Activated CD4-positive, CD25-positive, alpha-beta regulatory T cell (primary cell): ENCODE data around the gene RBBP5.

Source experiments
- DNase-seq, 4 experiments: peaks; one replicate each; lab custom pipeline; 2025; lab: John Stamatoyannopoulos, UW

Gene RBBP5

GRCh38 chr1:205133287-205133686 is 11.5 kb upstream of the RBBP5 start:
- no peak for DNase-seq

GRCh38 chr1:205129447-205130029 is 7.8 kb upstream of the RBBP5 start:
- DNase-seq, result no peak

- no peak for DNase-seq
These were observed 6.3 kb upstream of the RBBP5 start for GRCh38 chr1:205128050-205128449.

- no peak for DNase-seq
These were observed 5.9 kb upstream of the RBBP5 start for GRCh38 chr1:205127646-205128045.

GRCh38 chr1:205124726-205125125 is 2.9 kb upstream of the RBBP5 start:
- DNase-seq, result no peak

- no peak for DNase-seq
These were observed 708 bp upstream of the RBBP5 start for GRCh38 chr1:205122489-205122882.

GRCh38 chr1:205118752-205119151 is 3.0 kb downstream of the RBBP5 start:
- DNase-seq, result no peak

DNA sequence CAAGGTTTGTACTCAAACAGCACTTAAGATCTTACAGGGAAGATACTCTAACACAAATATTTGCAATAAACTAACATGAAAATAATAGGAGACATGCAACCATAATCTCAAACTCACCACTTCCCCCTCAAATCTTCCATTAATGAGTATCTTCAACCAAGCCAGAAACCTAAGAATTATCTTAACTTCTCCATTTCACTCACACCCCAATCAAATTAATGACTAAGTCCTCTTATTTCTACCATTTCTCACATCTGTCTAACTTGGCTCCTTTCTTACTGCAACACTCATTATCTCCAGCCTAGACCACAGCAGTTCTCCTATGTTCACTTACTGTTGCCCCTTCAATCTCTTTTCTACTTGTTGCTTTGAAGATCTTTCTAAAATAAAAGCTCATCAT is 10.4 kb downstream of the RBBP5 start:
- DNase-seq, result no peak

GRCh38 chr1:205109711-205110110 is 12.1 kb downstream of the RBBP5 start:
- no peak for DNase-seq

DNA sequence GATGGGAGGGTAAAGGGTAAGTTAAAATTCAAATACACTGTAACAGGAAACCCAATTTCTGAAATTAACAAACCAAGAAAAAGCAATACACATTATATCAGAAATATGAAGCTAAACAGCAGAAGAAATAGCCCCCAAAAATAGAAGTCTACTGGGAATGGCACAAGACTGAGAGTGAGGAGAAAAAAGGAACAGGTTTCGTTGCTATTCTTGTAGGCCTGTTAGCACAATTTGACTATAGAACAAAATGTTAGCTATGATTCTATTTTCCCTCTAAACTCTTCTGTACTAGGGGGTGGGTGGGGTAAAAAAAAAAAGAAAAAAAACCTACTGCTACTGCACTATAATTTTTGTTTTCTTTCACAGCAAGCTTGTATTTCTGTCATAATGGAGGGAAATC is 12.5 kb downstream of the RBBP5 start:
- DNase-seq, result no peak

DNA sequence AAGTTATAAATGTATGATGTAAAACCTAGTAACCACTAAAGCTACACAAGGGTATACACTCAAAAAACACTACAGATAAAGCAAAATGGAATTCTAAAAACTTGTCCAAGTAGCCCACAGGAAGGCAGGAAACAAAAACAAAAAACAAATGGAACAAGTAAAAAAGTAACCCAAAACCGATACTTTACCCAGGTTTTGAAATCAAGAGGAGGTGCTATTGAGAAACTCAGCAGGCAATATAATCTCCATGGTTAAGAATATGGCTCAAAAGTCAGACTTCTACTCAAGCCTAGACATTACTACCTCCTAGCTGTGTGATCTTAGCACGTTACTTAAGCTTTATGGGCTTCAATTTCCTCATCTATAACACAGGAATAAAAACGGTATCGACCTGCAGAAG is 13.3 kb downstream of the RBBP5 start:
- DNase-seq, result no peak

DNA sequence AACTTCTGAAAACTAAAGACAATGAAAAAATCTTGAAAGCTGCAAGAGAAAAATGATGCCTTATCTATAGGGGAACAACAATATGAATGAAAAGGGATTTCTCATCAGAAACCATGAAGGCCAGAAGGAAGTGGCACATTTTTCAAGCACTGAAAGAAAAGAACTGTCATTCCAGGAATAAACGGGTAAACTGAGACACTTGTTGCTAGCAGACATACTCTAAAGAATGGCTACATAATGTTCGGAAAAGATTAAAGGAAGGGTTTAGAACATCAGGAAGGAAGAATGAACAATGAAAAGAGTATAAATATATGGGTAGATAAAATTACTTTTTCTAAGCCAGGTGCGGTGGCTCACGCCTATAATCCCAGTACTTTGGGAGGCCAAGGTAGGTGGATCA is 14.5 kb downstream of the RBBP5 start:
- no peak for DNase-seq

DNA sequence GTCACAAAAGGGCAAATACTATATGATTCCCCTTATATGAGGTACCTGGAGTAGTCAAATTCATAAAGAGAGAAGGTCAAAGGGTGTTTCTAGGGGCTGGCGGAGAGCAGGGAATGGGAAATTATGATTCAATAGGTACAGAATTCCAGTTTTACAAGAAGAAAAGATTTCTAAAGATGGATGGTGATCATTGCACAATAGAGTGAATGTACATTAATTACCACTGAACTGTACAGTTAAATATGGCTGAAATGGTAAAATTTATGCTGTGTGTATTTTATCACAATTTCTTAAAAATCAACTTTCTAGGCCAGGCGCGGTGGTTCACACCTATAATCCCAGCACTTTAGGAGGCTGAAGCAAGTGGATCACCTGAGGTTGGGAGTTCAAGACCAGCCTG is 19.4 kb downstream of the RBBP5 start:
- no peak for DNase-seq

DNA sequence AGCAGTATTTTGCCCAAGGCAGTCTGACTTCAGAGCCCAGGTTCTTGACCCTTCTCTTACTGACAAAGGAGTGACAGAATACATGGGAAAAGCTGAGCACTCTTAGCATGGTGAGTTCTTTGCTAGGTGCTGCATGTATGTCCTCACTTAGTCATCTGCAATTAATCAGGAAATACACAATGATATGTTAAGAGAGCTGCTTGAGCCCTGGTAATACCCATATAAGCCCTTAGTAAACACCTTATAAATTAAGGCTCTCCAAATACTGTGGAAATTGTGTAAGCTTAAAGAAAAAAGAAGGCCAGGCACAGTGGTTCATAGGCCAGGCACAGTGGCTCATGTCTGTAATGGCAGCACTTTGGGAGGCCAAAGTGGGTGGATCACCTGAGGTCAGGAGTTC is 23.5 kb downstream of the RBBP5 start:
- DNase-seq, result no peak

DNA sequence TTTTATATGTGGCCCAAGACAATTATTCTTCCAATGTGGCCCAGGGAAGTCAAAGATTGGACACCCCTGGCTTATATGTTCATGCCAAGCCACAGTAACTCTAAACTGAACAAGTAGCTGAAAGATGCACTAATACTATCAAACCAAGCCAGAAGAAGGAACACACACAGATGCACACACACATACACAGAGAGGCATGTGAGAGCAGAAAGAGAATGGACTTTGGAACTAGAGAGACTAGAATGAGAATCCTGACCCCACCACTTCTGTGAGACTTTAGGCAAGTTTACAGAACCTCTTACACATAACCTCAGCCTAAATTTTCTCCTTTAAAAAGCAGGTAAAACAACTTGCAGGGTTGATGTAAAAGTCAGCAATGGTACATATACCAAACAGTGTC is 26.4 kb downstream of the RBBP5 start:
- no peak for DNase-seq

- no peak for DNase-seq
These were observed 30.6 kb downstream of the RBBP5 start for GRCh38 chr1:205091043-205091740.

- no peak for DNase-seq
These were observed 33.4 kb downstream of the RBBP5 start for GRCh38 chr1:205088341-205088740.

DNA sequence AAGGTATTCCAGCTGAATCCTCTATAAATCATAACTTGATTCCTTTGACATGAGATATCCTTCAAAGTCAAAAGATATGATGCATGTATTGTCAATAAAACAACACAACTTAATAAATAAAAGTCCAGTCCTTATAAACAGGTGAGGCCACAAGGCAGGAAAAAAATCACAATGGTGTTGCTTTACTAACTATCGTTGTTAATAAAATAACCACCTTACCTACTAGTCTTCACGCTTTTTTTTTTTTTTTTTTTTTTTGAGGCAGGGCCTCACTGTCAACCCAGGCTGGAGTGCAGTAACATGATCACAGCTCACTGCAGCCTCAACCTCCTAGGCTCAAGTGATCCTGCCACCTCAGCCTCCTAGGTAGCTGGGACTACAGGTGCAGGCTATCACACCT is 37.4 kb downstream of the RBBP5 start, which contains the start of gene TMEM81:
Gene TMEM81, minus strand, starts transcription at position 101 of the 400 bp plus-strand sequence. CDS start 140 bp downstream, outside the sequence.
- no peak for DNase-seq

DNA sequence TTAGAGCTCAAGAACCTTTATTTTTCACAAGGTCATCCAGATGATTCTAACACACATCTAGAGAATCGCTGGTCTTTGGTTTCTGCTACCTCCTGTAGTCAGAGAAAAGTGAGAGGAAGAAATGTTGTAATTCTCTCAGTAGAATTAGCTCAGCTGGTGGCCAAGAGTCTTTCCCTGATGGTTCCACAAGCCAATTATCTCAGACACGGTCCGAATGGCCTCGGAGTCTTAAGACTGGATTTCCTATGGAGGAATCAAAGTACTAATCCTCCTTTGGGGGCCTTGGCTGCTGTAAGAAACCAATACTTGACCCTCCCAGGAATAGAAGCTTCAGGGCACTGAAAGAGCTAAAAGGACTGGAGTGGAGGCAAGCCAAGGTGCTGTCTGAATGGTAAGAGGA is 39.3 kb downstream of the RBBP5 start:
- DNase-seq, result no peak

GRCh38 chr1:205077934-205078311 is 43.9 kb downstream of the RBBP5 start:
- DNase-seq, result no peak

DNA sequence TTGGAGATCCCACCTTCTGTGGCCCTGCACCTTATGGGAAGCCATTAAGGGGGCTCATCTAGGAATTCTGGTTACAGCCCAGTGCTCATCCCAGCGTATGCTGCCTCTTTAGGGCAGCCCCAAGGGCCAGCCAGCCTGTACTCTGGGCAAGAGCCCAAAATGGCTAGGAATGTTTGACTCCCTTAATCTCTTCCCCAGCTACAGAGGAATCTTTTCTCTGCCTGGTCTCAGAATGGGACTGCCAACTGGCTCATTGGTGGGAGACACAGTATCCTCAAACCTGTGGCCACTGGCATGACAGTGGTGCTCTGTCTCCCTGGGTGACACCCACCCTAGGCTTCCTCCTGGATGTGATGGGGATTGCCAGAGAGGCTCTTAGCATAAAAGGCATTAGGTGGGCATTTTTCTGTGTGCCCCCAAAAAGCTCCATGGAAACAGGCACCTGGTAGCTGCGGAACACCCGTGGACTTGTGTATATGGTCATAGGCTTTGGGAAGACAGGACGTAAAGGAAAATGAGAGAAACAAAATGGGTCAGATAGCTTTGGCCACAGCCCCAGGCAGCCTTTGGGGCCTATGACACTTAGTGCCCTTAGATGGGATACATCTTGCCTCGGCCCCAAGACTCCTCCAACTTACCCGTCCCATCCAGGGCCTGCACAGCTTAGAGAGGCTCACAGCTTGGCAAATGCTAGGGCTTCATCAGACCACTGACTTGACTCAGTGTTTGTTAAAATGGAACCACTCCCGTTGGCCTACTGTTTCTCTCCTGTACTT is 44.4 kb downstream of the RBBP5 start:
- DNase-seq, result no peak

- no peak for DNase-seq
These were observed 45.5 kb downstream of the RBBP5 start for GRCh38 chr1:205076245-205076761.

- DNase-seq, result no peak
These were observed 46.1 kb downstream of the RBBP5 start for GRCh38 chr1:205075642-205076155.
